Measurements from ENCODE around the gene CHKA. TPM values are rescaled to one million over a fixed set of nuclear protein-coding genes. Genes with fewer than 3 reads are reported as not detected.

CHKA gene
- polyA plus RNA-seq, 1 of the 3 experiments (the other 2 are of a cell fraction) = 12.3 TPM

DNA sequence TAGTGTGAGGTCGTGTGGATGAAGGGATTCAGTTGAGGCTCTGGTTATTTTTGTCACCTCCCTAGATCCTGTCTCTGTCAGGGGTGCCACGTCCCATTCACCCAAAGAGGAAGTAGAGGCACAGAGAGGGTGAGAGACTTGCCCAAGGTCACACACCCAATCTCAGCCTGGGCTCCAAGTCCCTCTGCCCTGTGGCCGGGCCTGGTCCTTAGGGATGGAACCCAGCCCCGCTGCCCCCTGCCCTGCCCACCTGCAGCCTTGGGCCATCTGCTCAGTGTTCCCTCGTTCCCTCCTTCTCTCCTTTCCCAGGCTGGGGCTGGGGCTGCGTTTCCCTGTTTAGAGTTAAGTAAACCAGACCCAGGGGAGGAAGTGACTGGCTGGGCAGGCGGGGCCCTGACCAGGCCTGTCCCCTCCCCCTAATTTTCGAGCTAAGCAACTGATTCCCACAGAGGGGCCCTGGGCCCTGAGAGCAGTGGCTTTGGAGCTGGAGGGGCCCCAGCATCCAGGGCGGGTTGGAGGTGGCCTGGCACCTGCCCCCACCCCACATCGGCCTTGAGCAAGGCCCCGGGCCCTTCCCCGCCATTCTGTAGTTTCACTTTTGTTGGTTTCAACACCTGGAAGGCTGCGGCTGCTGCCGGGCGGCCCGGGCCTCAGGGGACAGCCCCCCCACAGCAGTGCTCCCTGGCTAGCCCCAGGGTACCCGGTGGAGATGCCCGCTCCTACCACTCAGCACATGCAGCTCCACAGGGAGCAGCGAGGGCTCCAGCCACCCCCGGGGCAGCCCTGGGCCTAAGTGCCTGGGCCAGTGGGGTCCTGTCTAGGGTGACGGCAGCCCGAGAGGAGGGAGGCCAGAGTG lies 80.9 kb downstream of the CHKA start:
- peak overlapping the region; percentile 44 to 53; a peak in 2 of 4 replicates for H3K27ac ChIP-seq (ENCODE audit: low read depth in 2 of 2, low read length in 1 of 2)
- H3K36me3 ChIP-seq (replicated peaks in 1 of 2; ENCODE audit: control insufficient read depth in 1 of 2, insufficient read depth in 2 of 2, low read length in 1 of 2) = peaks cover 0 to 6% of the 10 kb centered on the region in 2 experiments
- WGBS (ENCODE audit: low lambda C conversion rate) = 69% methylated on average over 17 of the region's 22 CpGs
- ChIA-PET POLR2A (no interaction called here), CTCF (interaction anchor here (0.9 to 1.7 kb wide), 3 partner anchors 11 to 169 kb away, joined by 3 to 5 read pairs (median 4); no protein-coding TSS in a partner anchor)
- peak; percentile 86 for DNase-seq
- H2AFZ ChIP-seq (ENCODE audit: low read depth) = peak overlapping the region; percentile 86; the same call in 1 of the 2 replicates
- TF ChIP-seq ELF1 (IDR thresholded peaks at IDR 0.05) = no peak
- no peak for TF ChIP-seq USF2 (IDR thresholded peaks at IDR 0.05; ENCODE audit: borderline replicate concordance, low read depth, low read length)
- TF ChIP-seq JUND (IDR thresholded peaks at IDR 0.05) = no peak
- no peak for TF ChIP-seq USF1 (IDR thresholded peaks at IDR 0.05; ENCODE audit: borderline replicate concordance, low read depth)
- TF ChIP-seq IRF3 (IDR thresholded peaks at IDR 0.05; ENCODE audit: low read depth, low read length) = no peak
- TF ChIP-seq EP300 (IDR thresholded peaks at IDR 0.05; ENCODE audit: borderline replicate concordance in 1 of 2, low read depth in 1 of 2, low read length in 1 of 2) = 0 out of 4 replicates have a peak, but pooled peaks of 1 of the 2 experiments have one; percentile 10
- H3K4me3 ChIP-seq (ENCODE audit: low read depth in 2 of 2, low read length in 1 of 2) = no peak overlapping the region
- peak overlapping the region; percentile 63 for H3K4me2 ChIP-seq
- H3K27me3 ChIP-seq (ENCODE audit: insufficient read depth) = no peaks in the 10 kb centered on the region
- no peaks in the 10 kb centered on the region for H4K20me1 ChIP-seq (ENCODE audit: insufficient read depth)
- H3K4me1 ChIP-seq (ENCODE audit: control insufficient read depth in 1 of 2, insufficient read depth in 2 of 2, low read depth in 1 of 2, low read length in 1 of 2) = peaks cover 12 to 20% of the 10 kb centered on the region in 2 experiments; a peak in 2 of 4 replicates
- no peaks in the 10 kb centered on the region for H3K79me2 ChIP-seq (ENCODE audit: insufficient read depth)
- H3F3A ChIP-seq (replicated peaks; ENCODE audit: insufficient read depth) = peaks cover under 1% of the 10 kb centered on the region
- peak overlapping the region; percentile 64 for H3K9ac ChIP-seq
- H3K9me2 ChIP-seq = no peaks in the 10 kb centered on the region
- no peaks in the 10 kb centered on the region for H3K9me3 ChIP-seq

DNA sequence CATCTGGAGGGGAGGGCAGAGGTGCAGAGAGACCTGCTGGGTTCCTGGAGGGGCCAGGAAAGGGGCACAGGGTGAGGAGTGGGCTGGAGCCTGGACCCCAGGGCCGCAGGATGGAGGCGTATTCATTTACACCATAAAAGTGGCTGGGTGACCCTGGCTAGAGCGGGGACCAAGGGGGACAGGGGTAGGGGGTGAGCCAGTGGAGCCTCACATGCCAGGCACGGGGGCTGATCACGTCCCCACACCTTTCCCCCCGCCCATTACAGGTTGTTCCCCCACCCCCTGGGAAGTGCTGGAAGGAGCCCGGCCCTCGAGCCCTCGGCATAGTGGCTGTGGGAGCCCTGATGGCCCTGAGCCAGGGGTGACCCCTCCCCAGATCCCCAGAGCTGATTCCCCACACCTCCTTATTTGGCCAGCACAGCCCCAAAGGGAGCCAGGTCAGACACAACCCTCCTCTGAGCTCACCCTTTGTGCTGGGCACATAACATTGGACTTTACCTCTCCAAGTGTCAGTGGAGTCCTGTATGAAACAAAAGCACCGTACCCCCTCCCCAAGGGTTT lies 81.6 kb downstream of the CHKA start:
- Histone ChIP-seq H3K9ac (peak overlapping the region; percentile 64; the same call in 1 of the 2 replicates), H2AFZ (ENCODE audit: low read depth) (peak overlapping the region; percentile 86; the same call in 1 of the 2 replicates), H3K4me2 (no peak overlapping the region), H3F3A (replicated peaks; ENCODE audit: insufficient read depth) (peaks cover 6% of the 10 kb centered on the region), H3K9me2 (no peaks in the 10 kb centered on the region), H3K27ac (ENCODE audit: low read depth in 2 of 2, low read length in 1 of 2) (peak overlapping the region; percentile 44 to 53; a peak in 2 of 4 replicates), H3K79me2 (ENCODE audit: insufficient read depth) (no peaks in the 10 kb centered on the region), H3K4me3 (ENCODE audit: low read depth in 2 of 2, low read length in 1 of 2) (no peak overlapping the region), H3K36me3 (replicated peaks in 1 of 2; ENCODE audit: control insufficient read depth in 1 of 2, insufficient read depth in 2 of 2, low read length in 1 of 2) (peaks cover 3 to 6% of the 10 kb centered on the region in 2 experiments), H3K27me3 (ENCODE audit: insufficient read depth) (no peaks in the 10 kb centered on the region), H3K9me3 (no peaks in the 10 kb centered on the region), H3K4me1 (ENCODE audit: control insufficient read depth in 1 of 2, insufficient read depth in 2 of 2, low read depth in 1 of 2, low read length in 1 of 2) (peaks cover 12 to 20% of the 10 kb centered on the region in 2 experiments; a peak in 2 of 4 replicates), H4K20me1 (ENCODE audit: insufficient read depth) (no peaks in the 10 kb centered on the region)
- 74% methylated on average over 4 of the region's 10 CpGs for WGBS (ENCODE audit: low lambda C conversion rate)
- DNase-seq = peak; percentile 51
- ChIA-PET CTCF (no interaction called here), POLR2A (no interaction called here)
- TF ChIP-seq RFX5 (IDR thresholded peaks at IDR 0.05; ENCODE audit: low read length) (no peak), CHD2 (IDR thresholded peaks at IDR 0.05; ENCODE audit: low read length, partially characterized antibody) (no peak), GATA2 (CRISPR knock-in tag; IDR thresholded peaks at IDR 0.05) (no peak), NRF1 (IDR thresholded peaks at IDR 0.05; ENCODE audit: low read depth, low read length) (no peak), IRF3 (IDR thresholded peaks at IDR 0.05; ENCODE audit: low read depth, low read length) (no peak), TCF12 (IDR thresholded peaks at IDR 0.05) (no peak), GABPA (IDR thresholded peaks at IDR 0.05; ENCODE audit: low read depth) (no peak), RCOR1 (IDR thresholded peaks at IDR 0.05; ENCODE audit: low read length) (no peak)
- TF ChIP-seq, protein P1, sequence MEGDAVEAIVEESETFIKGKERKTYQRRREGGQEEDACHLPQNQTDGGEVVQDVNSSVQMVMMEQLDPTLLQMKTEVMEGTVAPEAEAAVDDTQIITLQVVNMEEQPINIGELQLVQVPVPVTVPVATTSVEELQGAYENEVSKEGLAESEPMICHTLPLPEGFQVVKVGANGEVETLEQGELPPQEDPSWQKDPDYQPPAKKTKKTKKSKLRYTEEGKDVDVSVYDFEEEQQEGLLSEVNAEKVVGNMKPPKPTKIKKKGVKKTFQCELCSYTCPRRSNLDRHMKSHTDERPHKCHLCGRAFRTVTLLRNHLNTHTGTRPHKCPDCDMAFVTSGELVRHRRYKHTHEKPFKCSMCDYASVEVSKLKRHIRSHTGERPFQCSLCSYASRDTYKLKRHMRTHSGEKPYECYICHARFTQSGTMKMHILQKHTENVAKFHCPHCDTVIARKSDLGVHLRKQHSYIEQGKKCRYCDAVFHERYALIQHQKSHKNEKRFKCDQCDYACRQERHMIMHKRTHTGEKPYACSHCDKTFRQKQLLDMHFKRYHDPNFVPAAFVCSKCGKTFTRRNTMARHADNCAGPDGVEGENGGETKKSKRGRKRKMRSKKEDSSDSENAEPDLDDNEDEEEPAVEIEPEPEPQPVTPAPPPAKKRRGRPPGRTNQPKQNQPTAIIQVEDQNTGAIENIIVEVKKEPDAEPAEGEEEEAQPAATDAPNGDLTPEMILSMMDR (IDR thresholded peaks at IDR 0.05) = no peak
- TF ChIP-seq, protein P2, sequence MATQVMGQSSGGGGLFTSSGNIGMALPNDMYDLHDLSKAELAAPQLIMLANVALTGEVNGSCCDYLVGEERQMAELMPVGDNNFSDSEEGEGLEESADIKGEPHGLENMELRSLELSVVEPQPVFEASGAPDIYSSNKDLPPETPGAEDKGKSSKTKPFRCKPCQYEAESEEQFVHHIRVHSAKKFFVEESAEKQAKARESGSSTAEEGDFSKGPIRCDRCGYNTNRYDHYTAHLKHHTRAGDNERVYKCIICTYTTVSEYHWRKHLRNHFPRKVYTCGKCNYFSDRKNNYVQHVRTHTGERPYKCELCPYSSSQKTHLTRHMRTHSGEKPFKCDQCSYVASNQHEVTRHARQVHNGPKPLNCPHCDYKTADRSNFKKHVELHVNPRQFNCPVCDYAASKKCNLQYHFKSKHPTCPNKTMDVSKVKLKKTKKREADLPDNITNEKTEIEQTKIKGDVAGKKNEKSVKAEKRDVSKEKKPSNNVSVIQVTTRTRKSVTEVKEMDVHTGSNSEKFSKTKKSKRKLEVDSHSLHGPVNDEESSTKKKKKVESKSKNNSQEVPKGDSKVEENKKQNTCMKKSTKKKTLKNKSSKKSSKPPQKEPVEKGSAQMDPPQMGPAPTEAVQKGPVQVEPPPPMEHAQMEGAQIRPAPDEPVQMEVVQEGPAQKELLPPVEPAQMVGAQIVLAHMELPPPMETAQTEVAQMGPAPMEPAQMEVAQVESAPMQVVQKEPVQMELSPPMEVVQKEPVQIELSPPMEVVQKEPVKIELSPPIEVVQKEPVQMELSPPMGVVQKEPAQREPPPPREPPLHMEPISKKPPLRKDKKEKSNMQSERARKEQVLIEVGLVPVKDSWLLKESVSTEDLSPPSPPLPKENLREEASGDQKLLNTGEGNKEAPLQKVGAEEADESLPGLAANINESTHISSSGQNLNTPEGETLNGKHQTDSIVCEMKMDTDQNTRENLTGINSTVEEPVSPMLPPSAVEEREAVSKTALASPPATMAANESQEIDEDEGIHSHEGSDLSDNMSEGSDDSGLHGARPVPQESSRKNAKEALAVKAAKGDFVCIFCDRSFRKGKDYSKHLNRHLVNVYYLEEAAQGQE (IDR thresholded peaks at IDR 0.05; ENCODE audit: low read depth, low read length) = no peak

Measured in SK-N-SH (cell line).